ENCODE measurements around the gene DCUN1D2.
A peak's percentile ranks its signal among the peaks of the same experiment; 100 is the strongest.

Gene DCUN1D2

GRCh38 chr13:113519556-113519955 lies 29.0 kb upstream of the DCUN1D2 start:
- DNase-seq, result no peak

DNA sequence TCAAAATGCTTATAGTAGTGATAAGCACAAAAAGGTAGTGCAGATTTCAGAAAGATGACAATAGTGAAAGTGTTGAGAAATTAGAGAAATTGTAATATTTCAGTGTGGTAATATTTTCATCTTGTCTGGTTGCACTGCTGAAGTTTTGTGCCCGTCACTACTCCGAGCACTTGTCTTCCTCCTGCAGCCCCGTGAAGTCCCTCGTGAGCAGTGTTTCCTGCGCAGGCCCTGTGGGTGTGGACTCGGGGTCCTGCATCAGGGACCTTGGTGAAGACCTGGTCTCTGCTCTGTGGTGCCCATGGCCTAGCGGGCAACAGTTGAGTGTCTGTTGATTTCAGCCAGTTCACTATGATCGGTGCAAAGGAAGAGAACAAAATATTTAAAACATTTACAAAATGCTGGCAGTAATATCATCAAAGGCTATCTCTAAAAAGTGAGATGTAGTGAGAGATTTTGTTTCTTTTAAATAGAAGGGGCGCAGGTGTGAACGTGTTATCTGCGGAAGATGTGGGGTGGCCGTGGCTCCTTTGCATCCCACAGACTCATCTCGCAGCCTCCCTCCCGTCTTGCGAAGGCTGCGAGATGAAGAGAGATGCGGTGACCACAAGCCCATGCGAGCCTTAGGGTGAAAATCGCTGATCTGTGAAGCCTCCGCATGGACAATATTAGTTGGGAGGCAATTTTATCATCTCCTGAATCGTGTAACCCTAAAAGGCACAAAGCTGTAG lies 27.7 kb upstream of the DCUN1D2 start:
- no peak for DNase-seq

- no peak for DNase-seq
Measured at GRCh38 chr13:113514847-113515246, 24.3 kb upstream of the DCUN1D2 start.

DNA sequence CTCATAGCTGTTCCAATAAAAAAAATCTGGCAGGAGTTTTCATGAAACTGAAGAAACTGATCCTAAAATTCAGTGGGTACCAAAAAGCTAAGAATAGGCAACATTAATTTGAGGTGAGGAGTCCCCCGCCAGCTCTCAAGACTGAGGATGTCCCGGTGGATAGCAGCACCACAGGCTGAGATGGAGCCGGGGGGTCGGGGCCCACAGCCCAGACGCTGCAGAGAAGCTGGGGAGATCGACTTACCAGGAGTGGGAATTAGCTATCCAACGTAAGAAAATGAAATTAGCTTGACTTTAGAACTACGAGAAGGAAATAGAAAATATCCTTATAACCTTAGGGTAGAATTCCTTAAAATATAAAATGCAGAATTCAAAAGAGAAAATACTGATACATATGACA lies 23.2 kb upstream of the DCUN1D2 start:
- DNase-seq, result no peak

DNA sequence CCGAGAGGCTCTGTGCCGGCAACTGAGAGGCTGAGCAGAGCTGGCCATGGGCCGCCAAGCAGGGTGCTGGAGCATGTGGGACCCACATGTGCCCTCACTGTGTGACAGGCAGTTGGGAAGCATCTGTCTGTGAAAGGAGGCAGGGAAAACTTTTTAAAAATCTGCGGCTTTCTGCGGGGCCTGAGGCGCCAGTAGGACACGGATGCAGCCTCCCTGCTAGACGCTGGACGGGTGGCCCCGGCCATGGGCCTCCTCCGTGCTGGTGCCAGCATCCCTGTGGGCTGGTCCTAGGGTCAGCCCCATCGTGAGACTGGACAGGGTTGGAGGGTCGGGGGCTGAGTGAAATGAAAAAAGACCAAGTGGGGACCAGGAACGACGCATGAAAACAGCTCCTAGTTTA lies 20.9 kb upstream of the DCUN1D2 start:
- no peak for DNase-seq

DNA sequence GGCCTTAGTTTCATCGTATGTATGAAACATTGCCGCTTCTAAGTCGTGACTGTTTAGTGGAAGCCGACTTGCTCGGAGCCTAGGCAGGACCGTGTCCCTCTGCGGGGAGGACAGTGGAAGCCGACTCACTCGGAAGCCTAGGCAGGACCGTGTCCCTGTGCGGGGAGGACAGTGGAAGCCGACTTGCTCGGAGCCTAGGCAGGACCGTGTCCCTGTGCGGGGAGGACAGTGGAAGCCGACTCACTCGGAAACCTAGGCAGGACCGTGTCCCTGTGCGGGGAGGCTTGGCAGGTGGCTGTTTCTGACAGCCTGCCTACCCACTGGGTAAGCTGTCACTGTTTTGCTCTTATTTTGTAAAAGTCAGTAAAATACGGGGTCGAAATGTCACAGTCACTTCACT lies 20.4 kb upstream of the DCUN1D2 start:
- no peak for DNase-seq

GRCh38 chr13:113509989-113510388 lies 19.5 kb upstream of the DCUN1D2 start:
- no peak for DNase-seq

DNA sequence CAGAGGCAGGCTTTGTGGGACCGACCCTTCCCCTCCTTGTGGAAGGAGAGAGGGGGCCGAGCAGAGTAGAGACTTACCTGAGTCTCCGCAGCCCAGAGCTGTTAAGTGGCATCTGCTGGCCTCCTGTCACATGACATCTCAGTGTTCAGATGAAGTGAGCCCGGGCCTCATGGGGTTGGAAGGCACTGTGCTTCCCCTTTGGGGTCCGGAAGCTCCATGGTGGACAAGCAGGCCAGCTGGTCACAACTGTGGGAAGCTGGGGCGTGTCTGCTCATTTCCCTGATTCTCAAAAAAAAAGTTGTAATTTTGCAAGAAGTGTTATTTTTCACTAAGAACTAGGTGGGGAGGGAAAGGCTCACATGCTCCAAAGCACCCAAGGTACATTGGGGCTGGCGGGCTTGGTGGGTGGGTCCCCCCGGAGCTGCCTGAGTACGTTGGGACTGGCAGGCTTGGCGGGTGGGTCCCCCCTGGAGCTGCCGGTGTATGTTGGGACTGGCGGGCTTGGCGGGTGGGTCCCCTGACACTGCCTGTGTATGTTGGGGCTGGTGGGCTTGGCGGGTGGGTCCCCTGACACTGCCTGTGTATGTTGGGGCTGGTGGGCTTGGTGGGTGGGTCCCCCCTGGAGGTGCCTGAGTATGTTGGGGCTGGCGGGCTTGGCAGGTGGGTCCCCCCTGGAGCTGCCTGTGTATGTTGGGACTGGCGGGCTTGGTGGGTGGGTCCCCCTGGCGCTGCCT lies 18.2 kb upstream of the DCUN1D2 start:
- no peak for DNase-seq

DNA sequence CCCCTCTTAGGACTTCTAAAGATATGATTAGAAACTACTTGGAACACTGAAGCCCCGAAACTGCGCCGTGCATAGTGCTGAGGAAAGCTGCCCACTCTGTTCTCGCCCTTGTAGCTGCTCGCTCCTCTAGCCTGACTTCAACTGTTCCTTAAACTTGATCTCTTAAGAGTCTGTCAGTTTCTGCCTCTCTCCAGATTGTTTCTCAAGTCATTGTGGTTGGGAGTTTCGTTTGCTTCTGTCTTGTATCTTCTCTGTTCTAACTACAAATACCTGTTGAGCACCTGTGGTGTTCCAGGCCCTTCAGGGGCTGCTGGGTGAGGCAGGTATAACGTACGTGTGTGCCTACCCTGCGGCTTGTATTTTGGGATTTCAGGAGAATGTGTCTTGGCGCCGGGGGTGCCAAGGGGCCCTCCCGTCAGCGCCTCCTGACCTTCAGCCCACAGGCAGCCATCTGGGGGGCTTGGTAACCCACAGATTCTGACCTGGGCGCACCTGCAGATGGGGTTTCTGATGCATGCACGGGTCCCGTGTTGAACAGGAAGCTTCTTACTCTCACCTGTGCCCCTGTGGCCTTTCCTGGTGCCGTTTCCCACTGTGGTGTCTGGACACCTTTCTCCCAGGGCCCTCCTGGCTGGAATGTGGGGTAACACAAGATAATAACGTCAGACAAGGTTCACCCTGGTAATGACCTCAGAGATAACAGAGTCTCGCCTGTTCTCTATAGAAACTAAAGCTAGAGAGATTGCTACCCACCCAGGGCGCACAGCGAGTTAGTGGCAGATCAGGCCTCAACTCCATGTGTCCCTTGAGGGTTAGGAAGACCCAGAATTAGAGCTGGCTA lies 17.2 kb upstream of the DCUN1D2 start:
- no peak for DNase-seq

- no peak for DNase-seq
Measured at GRCh38 chr13:113506871-113507388, 16.4 kb upstream of the DCUN1D2 start.

DNA sequence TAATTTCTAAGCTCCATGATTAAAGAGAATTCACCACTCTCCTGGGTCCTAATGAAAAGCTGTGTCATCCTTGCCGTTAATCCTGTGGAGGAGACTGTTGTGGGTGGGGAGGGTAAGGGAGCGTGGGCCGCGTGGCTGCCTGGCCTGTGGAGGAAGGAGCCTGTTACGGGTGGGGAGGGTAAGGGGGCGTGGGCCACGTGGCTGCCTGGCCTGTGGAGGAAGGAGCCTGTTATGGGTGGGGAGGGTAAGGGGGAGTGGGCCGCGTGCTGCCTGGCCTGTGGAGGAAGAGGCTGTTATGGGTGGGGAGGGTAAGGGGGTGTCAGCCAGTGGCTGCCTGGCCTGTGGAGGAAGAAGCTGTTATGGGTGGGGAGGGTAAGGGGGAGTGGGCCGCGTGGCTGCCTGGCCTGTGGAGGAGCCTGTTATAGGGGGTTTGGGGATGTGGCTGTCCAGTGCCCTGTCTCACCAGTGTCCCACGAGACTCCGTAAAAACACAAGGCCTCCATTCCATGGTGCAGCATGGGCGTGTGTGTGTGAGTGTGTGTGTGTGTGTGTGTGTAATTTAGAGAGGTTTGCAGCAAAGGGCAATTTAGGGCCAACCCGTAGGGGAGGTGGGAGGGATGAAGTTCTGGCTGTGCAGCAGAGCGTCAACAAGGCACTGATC lies 15.6 kb upstream of the DCUN1D2 start:
- peak; percentile 65 for DNase-seq

DNA sequence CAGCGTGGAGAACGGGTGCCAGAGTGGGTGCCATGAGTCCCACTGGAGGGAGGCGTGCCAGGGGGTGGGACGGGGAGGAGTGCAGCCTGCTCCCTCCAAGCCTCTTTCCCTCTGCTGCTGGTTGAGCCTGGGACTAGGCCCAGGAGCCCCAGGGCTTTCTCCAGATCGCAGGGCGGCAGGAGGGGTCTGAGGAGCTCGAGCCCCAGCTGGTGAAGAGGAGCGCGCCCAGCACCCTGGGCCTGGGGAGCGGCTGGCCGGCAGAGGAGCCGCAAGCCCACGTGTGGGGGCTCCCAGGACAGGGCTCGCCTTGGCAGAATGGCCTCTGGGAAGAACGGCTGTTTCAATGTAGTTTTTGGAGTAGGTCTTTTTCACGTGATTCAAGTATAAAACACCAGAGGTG lies 12.2 kb upstream of the DCUN1D2 start:
- no peak for DNase-seq

- DNase-seq, result no peak
Measured at GRCh38 chr13:113500530-113501265, 10.2 kb upstream of the DCUN1D2 start.

DNA sequence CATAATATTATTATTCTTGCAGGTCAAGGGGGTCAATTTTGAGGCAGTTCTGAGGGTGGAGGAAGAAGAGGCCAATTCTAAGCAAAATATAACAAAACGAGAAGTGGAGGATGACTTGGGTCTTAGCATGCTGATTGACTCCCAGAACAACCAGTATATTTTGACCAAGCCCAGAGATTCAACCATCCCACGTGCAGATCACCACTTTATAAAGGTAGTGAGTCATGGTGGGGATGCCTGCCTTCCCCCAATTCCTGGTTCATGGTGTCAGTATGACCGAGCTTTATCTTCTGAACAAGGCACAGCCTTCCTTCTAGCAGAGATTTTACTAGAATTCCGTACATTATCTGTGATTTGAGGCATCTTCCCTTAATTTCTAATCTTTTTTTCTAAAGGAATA lies 9.4 kb upstream of the DCUN1D2 start:
- DNase-seq, result peak; percentile 26

GRCh38 chr13:113498905-113499304 lies 8.4 kb upstream of the DCUN1D2 start:
- no peak for DNase-seq

- DNase-seq, result no peak
Measured at GRCh38 chr13:113497217-113497616, 6.7 kb upstream of the DCUN1D2 start.

- no peak for DNase-seq
Measured at GRCh38 chr13:113495494-113496210, 5.1 kb upstream of the DCUN1D2 start.

- DNase-seq, result peak; percentile 94
Measured at GRCh38 chr13:113493315-113493951, 2.9 kb upstream of the DCUN1D2 start.

- DNase-seq, result no peak
Measured at GRCh38 chr13:113491982-113492381, 1.5 kb upstream of the DCUN1D2 start.

DNA sequence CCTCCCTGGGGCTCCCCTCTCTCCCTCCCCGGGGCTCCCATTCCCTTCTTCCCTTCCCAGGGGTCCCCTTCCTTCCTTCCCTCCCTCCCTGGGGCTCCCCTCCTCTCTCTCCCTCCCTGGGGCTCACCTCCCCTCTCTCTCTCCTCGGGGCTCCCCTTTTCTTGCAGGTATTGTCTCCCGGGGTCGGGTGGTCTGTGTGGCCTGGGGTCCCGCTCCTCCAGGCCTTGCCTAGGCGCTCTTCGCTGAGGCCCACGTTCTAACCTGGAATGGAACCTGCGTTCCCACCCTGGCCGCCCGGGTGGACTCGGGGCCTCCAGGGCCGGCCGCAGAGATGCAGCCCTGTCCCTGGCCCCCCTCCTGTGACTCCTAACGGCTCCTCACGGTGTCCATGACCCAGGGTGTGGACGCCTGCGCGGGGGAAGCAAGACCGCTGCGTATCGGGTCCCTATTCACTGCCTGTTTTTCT lies 940 bp upstream of the DCUN1D2 start:
- DNase-seq, result peak; percentile 10

Measured in fibroblast of skin of scalp (primary cell).